ENCODE data around the gene PDCL2. TPM values are rescaled to one million over a fixed set of nuclear protein-coding genes. Genes with fewer than 3 reads are reported as not detected.
A peak's percentile ranks its signal among the peaks of the same experiment; 100 is the strongest.

Gene PDCL2
- total RNA-seq, 1 experiment from 2014 or later = not detected

DNA sequence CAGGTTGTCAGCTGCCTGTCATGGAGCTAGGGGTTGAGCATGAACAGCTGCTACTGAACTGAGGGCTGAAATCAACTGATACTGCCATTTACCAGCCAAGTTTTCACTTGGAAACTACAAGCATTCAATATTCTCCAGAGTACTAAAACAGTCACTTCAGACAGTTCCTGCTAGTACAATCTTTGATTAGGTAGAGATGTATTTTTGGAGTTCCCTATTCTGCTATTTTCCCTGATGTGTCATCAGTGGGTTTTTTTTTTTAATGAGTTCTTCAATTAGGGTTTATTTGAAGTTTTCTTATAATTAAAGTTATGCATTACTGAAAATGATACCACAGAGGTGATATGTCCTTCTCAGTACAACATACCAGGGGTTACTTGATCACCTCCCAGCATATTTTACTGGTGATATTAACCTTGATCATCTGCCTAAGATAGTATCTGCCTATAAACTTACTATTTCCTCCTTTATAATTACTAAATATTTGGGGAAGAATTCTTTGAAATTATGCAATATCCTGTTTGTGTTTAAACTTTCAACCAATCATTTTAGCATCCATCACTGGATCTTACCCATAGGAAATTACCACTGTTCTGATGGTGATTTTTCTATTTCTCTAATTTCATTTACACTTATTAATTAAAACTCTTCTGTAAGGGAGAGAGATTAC, 13.6 kb downstream of the PDCL2 start:
- Histone ChIP-seq H3K9me2 (ENCODE audit: insufficient read depth) (no peaks in the 10 kb centered on the region), H4K20me1 (ENCODE audit: insufficient read depth) (no peaks in the 10 kb centered on the region), H3F3A (ENCODE audit: insufficient read depth, low read depth) (no peaks in the 10 kb centered on the region; the same call in 1 of the 2 replicates), H3K4me3 (no peak overlapping the region), H3K36me3 (ENCODE audit: low read depth) (no peaks in the 10 kb centered on the region), H3K4me2 (no peak overlapping the region), H3K27me3 (ENCODE audit: insufficient read depth, low read depth) (no peaks in the 10 kb centered on the region), H2AFZ (no peak overlapping the region), H3K79me2 (ENCODE audit: low read depth) (no peaks in the 10 kb centered on the region), H3K27ac (no peak overlapping the region), H3K4me1 (replicated peaks; ENCODE audit: insufficient read depth) (peaks cover 10% of the 10 kb centered on the region; the same call in 1 of the 2 replicates), H3K9me3 (ENCODE audit: insufficient read depth, low read depth) (peaks cover 8% of the 10 kb centered on the region)
- no TSS peak for BruUV-seq (replicated peaks)
- DNase-seq = peak in 1 of 2 experiments; percentile 59
- TF ChIP-seq EZH2 (IDR thresholded peaks at IDR 0.05; ENCODE audit: low read depth) = no peak
- intact Hi-C loops (cut with micrococcal nuclease; ENCODE audit: unreplicated experiment) = no loop called here
- POLR2A ChIA-PET (ENCODE audit: unreplicated experiment) = no interaction called here
- CTCF ChIA-PET = no interaction called here

DNA sequence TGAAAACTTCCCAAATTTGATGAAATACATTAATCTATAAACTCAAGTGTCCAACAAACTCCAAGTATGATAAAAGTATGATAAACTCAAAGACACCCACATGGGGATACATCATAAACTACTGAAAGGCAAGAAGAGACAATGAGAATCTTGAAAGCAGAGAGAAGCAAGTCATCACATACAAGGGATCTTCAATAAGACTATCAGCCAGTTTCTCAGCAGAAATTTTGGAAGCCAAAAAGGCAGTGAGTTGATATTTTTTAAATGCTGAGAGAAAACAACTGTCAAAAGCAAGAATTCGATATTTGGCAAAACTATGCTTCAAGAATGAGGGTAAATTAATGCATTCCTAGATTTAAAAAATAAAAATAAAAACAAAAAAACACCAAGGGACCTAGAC, 16.5 kb downstream of the PDCL2 start:
- H3K36me3 ChIP-seq (ENCODE audit: low read depth) = no peaks in the 10 kb centered on the region
- H3K79me2 ChIP-seq (ENCODE audit: low read depth) = no peaks in the 10 kb centered on the region
- H3K9me2 ChIP-seq (ENCODE audit: insufficient read depth) = no peaks in the 10 kb centered on the region
- peaks cover 10% of the 10 kb centered on the region; the same call in 1 of the 2 replicates for H3K4me1 ChIP-seq (replicated peaks; ENCODE audit: insufficient read depth)
- TF ChIP-seq EZH2 (IDR thresholded peaks at IDR 0.05; ENCODE audit: low read depth) = no peak
- TF ChIP-seq CTCF (conservative IDR thresholded peaks at IDR 0.05) = no peak
- H3K27me3 ChIP-seq (ENCODE audit: insufficient read depth, low read depth) = no peaks in the 10 kb centered on the region
- no TSS peak for BruUV-seq (replicated peaks)
- POLR2A ChIA-PET (ENCODE audit: unreplicated experiment) = no interaction called here
- H2AFZ ChIP-seq = no peak overlapping the region
- H3F3A ChIP-seq (ENCODE audit: insufficient read depth, low read depth) = no peaks in the 10 kb centered on the region; the same call in 1 of the 2 replicates
- no peak overlapping the region for H3K4me3 ChIP-seq
- CTCF ChIA-PET = no interaction called here
- intact Hi-C loops (cut with micrococcal nuclease; ENCODE audit: unreplicated experiment) = no loop called here
- peaks cover 8% of the 10 kb centered on the region for H3K9me3 ChIP-seq (ENCODE audit: insufficient read depth, low read depth)
- no peak for DNase-seq
- no peak overlapping the region for H3K4me2 ChIP-seq
- H3K27ac ChIP-seq = no peak overlapping the region
- H4K20me1 ChIP-seq (ENCODE audit: insufficient read depth) = no peaks in the 10 kb centered on the region

DNA sequence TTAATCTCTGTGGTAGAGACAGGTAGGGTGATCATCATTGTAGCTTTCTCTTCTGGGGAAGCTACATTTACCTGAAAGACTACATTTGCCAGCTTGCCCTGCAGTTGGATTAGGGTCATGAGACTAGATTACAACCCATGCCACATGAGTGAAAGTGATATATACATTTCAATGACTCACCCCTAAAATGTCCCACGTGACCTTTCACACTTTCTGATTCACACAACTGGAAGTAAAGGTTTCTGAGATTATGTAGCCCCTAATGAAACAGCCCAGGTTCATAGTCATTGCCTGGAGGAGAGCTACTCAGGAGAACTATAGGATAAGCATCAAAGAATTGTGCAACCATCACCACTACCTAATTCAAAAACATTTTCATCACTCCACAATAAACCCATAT, 17.8 kb downstream of the PDCL2 start:
- CTCF ChIA-PET = no interaction called here
- POLR2A ChIA-PET (ENCODE audit: unreplicated experiment) = no interaction called here
- intact Hi-C loops (cut with micrococcal nuclease; ENCODE audit: unreplicated experiment) = no loop called here
- TF ChIP-seq CTCF (conservative IDR thresholded peaks at IDR 0.05) = no peak
- no peak for TF ChIP-seq EZH2 (IDR thresholded peaks at IDR 0.05; ENCODE audit: low read depth)
- Histone ChIP-seq H3K4me3 (no peak overlapping the region), H3K27me3 (ENCODE audit: insufficient read depth, low read depth) (no peaks in the 10 kb centered on the region), H3K4me2 (no peak overlapping the region), H3K79me2 (ENCODE audit: low read depth) (no peaks in the 10 kb centered on the region), H3K4me1 (replicated peaks; ENCODE audit: insufficient read depth) (peaks cover 10% of the 10 kb centered on the region; the same call in 1 of the 2 replicates), H3K27ac (no peak overlapping the region), H3K9me3 (ENCODE audit: insufficient read depth, low read depth) (peaks cover 8% of the 10 kb centered on the region), H3F3A (ENCODE audit: insufficient read depth, low read depth) (no peaks in the 10 kb centered on the region; the same call in 1 of the 2 replicates), H3K9me2 (ENCODE audit: insufficient read depth) (no peaks in the 10 kb centered on the region), H4K20me1 (ENCODE audit: insufficient read depth) (no peaks in the 10 kb centered on the region), H3K36me3 (ENCODE audit: low read depth) (no peaks in the 10 kb centered on the region), H2AFZ (no peak overlapping the region)
- BruUV-seq (replicated peaks) = no TSS peak
- peak in 1 of 2 experiments; percentile 47 for DNase-seq

DNA sequence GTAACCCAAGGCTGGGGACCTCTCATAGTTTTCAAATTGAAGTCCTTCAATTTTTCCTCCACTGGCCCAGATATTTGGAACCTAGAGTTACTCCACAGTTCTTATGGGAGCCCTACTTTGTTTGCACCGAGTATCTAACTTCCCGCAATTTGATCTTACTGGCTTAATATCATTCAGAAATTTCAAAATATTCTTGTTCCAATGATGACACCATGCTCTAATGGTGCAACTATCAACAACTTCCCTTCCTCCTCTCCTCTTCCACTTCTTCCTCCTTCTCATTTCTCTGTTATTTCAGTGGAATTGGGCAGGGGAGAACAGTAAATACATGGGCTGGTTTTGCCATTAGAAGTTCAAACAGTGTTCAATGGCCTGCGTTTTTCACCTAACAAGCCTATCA, 20.2 kb downstream of the PDCL2 start:
- intact Hi-C loops (cut with micrococcal nuclease; ENCODE audit: unreplicated experiment) = no loop called here
- Histone ChIP-seq H3K9me3 (ENCODE audit: insufficient read depth, low read depth) (peaks cover 8% of the 10 kb centered on the region), H3F3A (ENCODE audit: insufficient read depth, low read depth) (no peaks in the 10 kb centered on the region; the same call in 1 of the 2 replicates), H3K4me1 (replicated peaks; ENCODE audit: insufficient read depth) (no peaks in the 10 kb centered on the region), H2AFZ (no peak overlapping the region), H3K79me2 (ENCODE audit: low read depth) (no peaks in the 10 kb centered on the region), H3K4me3 (no peak overlapping the region), H3K27me3 (ENCODE audit: insufficient read depth, low read depth) (no peaks in the 10 kb centered on the region), H3K9me2 (ENCODE audit: insufficient read depth) (no peaks in the 10 kb centered on the region), H4K20me1 (ENCODE audit: insufficient read depth) (no peaks in the 10 kb centered on the region), H3K36me3 (ENCODE audit: low read depth) (no peaks in the 10 kb centered on the region), H3K4me2 (no peak overlapping the region), H3K27ac (no peak overlapping the region)
- BruUV-seq (replicated peaks) = no TSS peak
- DNase-seq = no peak
- POLR2A ChIA-PET (ENCODE audit: unreplicated experiment) = no interaction called here
- TF ChIP-seq CTCF (conservative IDR thresholded peaks at IDR 0.05) (no peak), EZH2 (IDR thresholded peaks at IDR 0.05; ENCODE audit: low read depth) (no peak)
- CTCF ChIA-PET = no interaction called here

Measured in PC-9 (cell line).